Measurements from ENCODE around the gene HMMR.
"Not testable (repeated sequence)": the region's sequence is repeated elsewhere in the genome, so short reads cannot be mapped to it uniquely, and the experiment has no call there.

Gene HMMR

GRCh38 chr5:163460562-163461171 is at the start of gene HMMR:
Gene HMMR (plus strand): TSS chr5:163460632. CDS start chr5:163460693, 61 bp downstream.
- DNase-seq (ENCODE audit: low read depth): no peak

GRCh38 chr5:163415673-163416072 is 44.8 kb upstream of the HMMR start:
- DNase-seq (ENCODE audit: low read depth): not testable (repeated sequence)

GRCh38 chr5:163424836-163425235 is 35.6 kb upstream of the HMMR start:
- DNase-seq (ENCODE audit: low read depth): no peak

GRCh38 chr5:163426128-163426527 is 34.3 kb upstream of the HMMR start:
- DNase-seq (ENCODE audit: low read depth): not testable (repeated sequence)

- DNase-seq (ENCODE audit: low read depth): no peak
Observed at GRCh38 chr5:163432544-163432943, 27.9 kb upstream of the HMMR start.

GRCh38 chr5:163433271-163433670 is 27.2 kb upstream of the HMMR start:
- no peak for DNase-seq (ENCODE audit: low read depth)

- DNase-seq (ENCODE audit: low read depth): no peak
Observed at GRCh38 chr5:163434401-163434866, 26.0 kb upstream of the HMMR start.

- no peak for DNase-seq (ENCODE audit: low read depth)
Observed at GRCh38 chr5:163436515-163436914, 23.9 kb upstream of the HMMR start.

- no peak for DNase-seq (ENCODE audit: low read depth)
Observed at GRCh38 chr5:163437011-163437308, 23.5 kb upstream of the HMMR start.

- DNase-seq (ENCODE audit: low read depth): peak; percentile 93
Observed at GRCh38 chr5:163437309-163438182, 22.9 kb upstream of the HMMR start, which contains the start of gene CCNG1. Gene CCNG1 (plus strand): TSS chr5:163437595. CDS start chr5:163439257, 1,662 bp downstream.

- DNase-seq (ENCODE audit: low read depth): no peak
Observed at GRCh38 chr5:163439092-163439425, 21.4 kb upstream of the HMMR start.

- DNase-seq (ENCODE audit: low read depth): no peak
Observed at GRCh38 chr5:163440954-163441353, 19.5 kb upstream of the HMMR start.

GRCh38 chr5:163444526-163444925 is 15.9 kb upstream of the HMMR start:
- DNase-seq (ENCODE audit: low read depth): no peak

- DNase-seq (ENCODE audit: low read depth): no peak
Observed at GRCh38 chr5:163445345-163445744, 15.1 kb upstream of the HMMR start.

- no peak for DNase-seq (ENCODE audit: low read depth)
Observed at GRCh38 chr5:163447191-163447590, 13.2 kb upstream of the HMMR start.

GRCh38 chr5:163447875-163448274 is 12.6 kb upstream of the HMMR start:
- no peak for DNase-seq (ENCODE audit: low read depth)

GRCh38 chr5:163448491-163448890 is 11.9 kb upstream of the HMMR start:
- no peak for DNase-seq (ENCODE audit: low read depth)

- DNase-seq (ENCODE audit: low read depth): no peak
Observed at GRCh38 chr5:163451489-163451888, 8.9 kb upstream of the HMMR start.

GRCh38 chr5:163453705-163454104 is 6.7 kb upstream of the HMMR start:
- no peak for DNase-seq (ENCODE audit: low read depth)

- not testable (repeated sequence) for DNase-seq (ENCODE audit: low read depth)
Observed at GRCh38 chr5:163455406-163455805, 5.0 kb upstream of the HMMR start.

- DNase-seq (ENCODE audit: low read depth): no peak
Observed at GRCh38 chr5:163456029-163456589, 4.3 kb upstream of the HMMR start.

- no peak for DNase-seq (ENCODE audit: low read depth)
Observed at GRCh38 chr5:163456840-163457239, 3.6 kb upstream of the HMMR start.

- no peak for DNase-seq (ENCODE audit: low read depth)
Observed at GRCh38 chr5:163458778-163459385, 1.6 kb upstream of the HMMR start.

All from stromal cell of bone marrow (primary cell).